Vagina (tissue), 2 donors: ENCODE results near the gene LPP. TPM values are rescaled to one million over a fixed set of nuclear protein-coding genes. Genes with fewer than 3 reads are reported as not detected.
"Not testable (repeated sequence)": the region's sequence is repeated elsewhere in the genome, so short reads cannot be mapped to it uniquely, and the experiment has no call there.

Experiments
- DNase-seq, 2 donors: peaks; one replicate each; pipeline ENCODE4 v3.0.0-alpha.2; 2017; ENCODE audit errors: extremely low spot score in 2 of 2
- H3K27ac ChIP-seq: fragments of 200-600 bp; sonication (generic); one replicate; pipeline ENCODE4 v1.5.1; 2019
- H3K27me3 ChIP-seq: fragments of 200-600 bp; sonication (generic); one replicate; pipeline ENCODE4 v1.5.1; 2019
- H3K36me3 ChIP-seq, 2 donors: fragments of 200-600 bp; sonication (generic); one replicate each; pipeline ENCODE4 v1.5.1; 2017 to 2019
- H3K4me1 ChIP-seq: fragments of 200-600 bp; sonication (generic); one replicate; pipeline ENCODE4 v1.5.1; 2019
- H3K4me3 ChIP-seq, 2 donors: fragments of 200-600 bp; sonication (generic); 1 replicate in 1 of 2; 2 replicates in 1 of 2; pipeline ENCODE4 v1.5.1; 2016 to 2019
- H3K9me3 ChIP-seq: fragments of 200-600 bp; sonication (generic); one replicate; pipeline ENCODE4 v1.5.1; 2019
- CTCF ChIP-seq, 3 experiments: fragments of 450-650 bp in 2 of 3; fragments of 200-600 bp in 1 of 3; sonication (generic) in 1 of 3; IDR thresholded peaks; one replicate each; pipeline ENCODE4 v1.5.1; 2017 to 2019; ENCODE audit warnings: antibody characterized with exemption in 3 of 3, mild to moderate bottlenecking in 2 of 3, moderate library complexity in 2 of 3
- POLR2A ChIP-seq, 2 donors: fragments of 450-650 bp; IDR thresholded peaks; one replicate each; pipeline ENCODE4 v1.6.1; 2017; ENCODE audit warnings: antibody characterized with exemption in 2 of 2, mild to moderate bottlenecking in 2 of 2, moderate library complexity in 2 of 2
- POLR2AphosphoS5 ChIP-seq, 2 donors: sonication (generic); formaldehyde crosslinking; IDR thresholded peaks; one replicate each; pipeline ENCODE4 v1.9.0; 2017; ENCODE audit warnings: antibody characterized with exemption in 2 of 2, mild to moderate bottlenecking in 2 of 2, low read depth in 1 of 2; ENCODE audit not compliant: insufficient read depth in 1 of 2
- intact Hi-C: fragments of 100-400 bp; cut with DNase I; formaldehyde crosslinking; loops from one replicate; pipeline ENCODE4 v1.15.1; 2023
- total RNA-seq: library from RNA; depleted of rRNA; stranded (reverse); fragments of >200 nt; gene quantifications from one replicate; pipeline ENCODE4 v1.2.3, GENCODE V29; 2016

The LPP gene
- total RNA-seq, 1 donor from 2014 or later = 248 TPM

DNA sequence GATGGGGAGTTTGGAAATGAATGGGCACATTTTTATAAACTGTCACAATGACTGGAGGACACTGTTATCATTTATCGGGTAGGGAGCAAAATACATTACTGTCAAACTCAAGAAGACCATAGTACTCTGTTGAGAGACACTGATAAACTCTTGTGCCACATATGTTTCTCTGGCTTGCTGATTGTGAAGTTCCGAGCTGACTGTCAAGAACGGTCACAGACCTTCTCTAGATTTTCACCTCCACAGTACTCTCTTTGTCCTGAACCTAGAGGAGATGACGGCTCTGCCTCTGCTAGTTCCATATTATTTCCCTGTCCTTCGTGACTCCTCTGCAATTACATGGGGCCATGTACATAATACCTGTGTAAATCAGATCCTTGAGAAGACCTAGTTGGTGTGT lies 451.9 kb downstream of the LPP start:
- Histone ChIP-seq H3K36me3 (peaks cover 0 to 19% of the 10 kb centered on the region in 2 donors), H3K4me1 (peaks cover 13% of the 10 kb centered on the region), H3K9me3 (no peaks in the 10 kb centered on the region), H3K27ac (peak overlapping the region; percentile 62), H3K4me3 (no peak overlapping the region), H3K27me3 (no peaks in the 10 kb centered on the region)
- intact Hi-C loops = no loop called here
- DNase-seq = no peak
- TF ChIP-seq POLR2A (IDR thresholded peaks at IDR 0.05) (no peak), CTCF (IDR thresholded peaks at IDR 0.05) (no peak), POLR2AphosphoS5 (IDR thresholded peaks at IDR 0.05; ENCODE audit: insufficient read depth in 1 of 2, low read depth in 1 of 2) (no peak)

- TF ChIP-seq POLR2A (IDR thresholded peaks at IDR 0.05) (no peak), CTCF (IDR thresholded peaks at IDR 0.05) (no peak), POLR2AphosphoS5 (IDR thresholded peaks at IDR 0.05; ENCODE audit: insufficient read depth in 1 of 2, low read depth in 1 of 2) (no peak)
- Histone ChIP-seq H3K36me3 (peaks cover 0 to 19% of the 10 kb centered on the region in 2 donors), H3K27me3 (no peaks in the 10 kb centered on the region), H3K27ac (no peak overlapping the region), H3K4me3 (no peak overlapping the region), H3K4me1 (peaks cover 13% of the 10 kb centered on the region), H3K9me3 (no peaks in the 10 kb centered on the region)
- intact Hi-C loops = no loop called here
- DNase-seq = no peak
Measured at GRCh38 chr3:188607805-188608315, 453.9 kb downstream of the LPP start.

- no peaks in the 10 kb centered on the region for H3K27me3 ChIP-seq
- no peaks in the 10 kb centered on the region for H3K9me3 ChIP-seq
- H3K4me1 ChIP-seq = peaks cover 13% of the 10 kb centered on the region
- no peak overlapping the region for H3K27ac ChIP-seq
- H3K4me3 ChIP-seq = no peak overlapping the region
- intact Hi-C loops = no loop called here
- DNase-seq = no peak
- no peak for TF ChIP-seq POLR2AphosphoS5 (IDR thresholded peaks at IDR 0.05; ENCODE audit: insufficient read depth in 1 of 2, low read depth in 1 of 2)
- TF ChIP-seq POLR2A (IDR thresholded peaks at IDR 0.05) = no peak
- no peak for TF ChIP-seq CTCF (IDR thresholded peaks at IDR 0.05)
- H3K36me3 ChIP-seq = peaks cover 0 to 19% of the 10 kb centered on the region in 2 donors
Measured at GRCh38 chr3:188608401-188608800, 454.4 kb downstream of the LPP start.

DNA sequence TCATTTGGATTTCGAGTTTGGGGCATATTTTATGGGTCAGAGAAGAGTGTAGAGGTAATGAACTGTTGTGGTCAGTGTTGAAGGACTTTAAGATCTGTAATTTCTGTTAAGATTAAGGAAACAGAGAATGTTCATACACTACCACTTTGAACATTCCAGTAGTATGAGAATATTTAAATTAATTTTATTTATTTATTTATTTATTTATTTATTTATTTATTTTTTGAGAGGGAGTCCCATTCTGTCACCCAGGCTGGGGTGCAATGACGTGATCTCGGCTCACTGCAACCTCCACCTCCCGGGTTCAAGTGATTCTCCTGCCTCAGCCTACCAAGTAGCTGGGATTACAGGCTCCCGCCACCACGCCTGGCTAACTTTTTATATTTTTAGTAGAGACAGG lies 459.8 kb downstream of the LPP start:
- H3K4me1 ChIP-seq, H3K9me3 ChIP-seq, H3K4me3 ChIP-seq, DNase-seq, H3K27ac ChIP-seq, intact Hi-C loops, H3K27me3 ChIP-seq: not testable (repeated sequence)
- H3K36me3 ChIP-seq = peaks cover 0 to 17% of the 10 kb centered on the region in 2 donors

GRCh38 chr3:188617270-188617669 lies 463.3 kb downstream of the LPP start:
- H3K9me3 ChIP-seq = no peaks in the 10 kb centered on the region
- no peaks in the 10 kb centered on the region for H3K27me3 ChIP-seq
- no peak overlapping the region for H3K4me3 ChIP-seq
- no peaks in the 10 kb centered on the region for H3K36me3 ChIP-seq
- no peak overlapping the region for H3K27ac ChIP-seq
- H3K4me1 ChIP-seq = no peaks in the 10 kb centered on the region
- intact Hi-C loops = no loop called here
- DNase-seq = no peak
- TF ChIP-seq CTCF (IDR thresholded peaks at IDR 0.05) (no peak), POLR2AphosphoS5 (IDR thresholded peaks at IDR 0.05; ENCODE audit: insufficient read depth in 1 of 2, low read depth in 1 of 2) (no peak), POLR2A (IDR thresholded peaks at IDR 0.05) (no peak)
